Esophagus squamous epithelium (tissue), 5 donors: ENCODE results near the gene CNTNAP2. TPM values are rescaled to one million over a fixed set of nuclear protein-coding genes. Genes with fewer than 3 reads are reported as not detected.

Source experiments
- DNase-seq: peaks from one replicate; lab custom pipeline; 2025; lab: John Stamatoyannopoulos, UW
- H3K27ac ChIP-seq, 4 donors: fragments of 200-600 bp; sonication (generic); one replicate each; pipeline ENCODE4 v1.5.1; 2016 to 2019; ENCODE audit warnings: mild to moderate bottlenecking in 1 of 4
- H3K27me3 ChIP-seq, 4 donors: fragments of 200-600 bp; sonication (generic); 1 replicate in 3 of 4; 2 replicates in 1 of 4; pipeline versions ENCODE4 v1.5.1 to v1.6.0; 2017 to 2021; ENCODE audit warnings: antibody characterized with exemption in 1 of 4
- H3K36me3 ChIP-seq, 3 donors: fragments of 200-600 bp; sonication (generic); one replicate each; pipeline ENCODE4 v1.5.1; 2016 to 2019
- H3K4me1 ChIP-seq, 3 donors: fragments of 200-600 bp; sonication (generic); one replicate each; pipeline ENCODE4 v1.5.1; 2017 to 2019
- H3K4me3 ChIP-seq, 4 donors: fragments of 200-600 bp; sonication (generic); 1 replicate in 3 of 4; 2 replicates in 1 of 4; pipeline ENCODE4 v1.5.1; 2016 to 2019; ENCODE audit warnings: mild to moderate bottlenecking in 2 of 4, moderate library complexity in 1 of 4
- H3K9me3 ChIP-seq, 3 donors: fragments of 200-600 bp; sonication (generic); one replicate each; pipeline ENCODE4 v1.5.1; 2016 to 2019
- CTCF ChIP-seq, 6 experiments: fragments of 450-650 bp in 4 of 6; fragments of 200-600 bp in 2 of 6; sonication (generic) in 2 of 6; IDR thresholded peaks; one replicate each; pipeline ENCODE4 v1.5.1; 2016 to 2019; ENCODE audit warnings: antibody characterized with exemption in 6 of 6, mild to moderate bottlenecking in 4 of 6, moderate library complexity in 4 of 6
- POLR2A ChIP-seq, 4 donors: fragments of 450-650 bp; IDR thresholded peaks; one replicate each; pipeline ENCODE4 v1.6.1; 2017; ENCODE audit warnings: antibody characterized with exemption in 4 of 4, mild to moderate bottlenecking in 4 of 4, moderate library complexity in 3 of 4
- WGBS, 2 donors: methylation state at CpG; one replicate each; pipeline ENCODE4 v1.1.5; 2018; 5-methylcytosine and 5-hydroxymethylcytosine counted together
- intact Hi-C: fragments of 100-400 bp; cut with DNase I; formaldehyde crosslinking; loops from one replicate; pipeline ENCODE4 v1.15.0; 2022
- total RNA-seq, 4 donors: library from RNA; depleted of rRNA; stranded (reverse); fragments of >200 nt; gene quantifications; one replicate each; pipeline ENCODE4 v1.1.0, GENCODE V29; 2016
- donor health status: DM: yes; HTN: yes; CAD: no.

Gene CNTNAP2
- total RNA-seq, 4 donors from 2014 or later = 0.95 to 2.3 (median 1.2) TPM

GRCh38 chr7:146115548-146115850, 1.1 kb upstream of the CNTNAP2 start:
- TF ChIP-seq POLR2A (IDR thresholded peaks at IDR 0.05) = no peak
- no peak for TF ChIP-seq CTCF (IDR thresholded peaks at IDR 0.05)
- Histone ChIP-seq H3K4me1 (peaks cover 0 to 17% (median 7%) of the 10 kb centered on the region in 3 donors), H3K27ac (no peak overlapping the region), H3K4me3 (peak overlapping the region in 2 of 4 donors; percentile 39 to 55), H3K36me3 (no peaks in the 10 kb centered on the region), H3K9me3 (no peaks in the 10 kb centered on the region), H3K27me3 (peaks cover 0 to 35% (median 0%) of the 10 kb centered on the region in 4 donors)
- DNase-seq = no peak
- 31 to 36% methylated on average over 7 to 8 of the region's 15 CpGs for WGBS, 2 donors
- intact Hi-C loops = no loop called here

DNA sequence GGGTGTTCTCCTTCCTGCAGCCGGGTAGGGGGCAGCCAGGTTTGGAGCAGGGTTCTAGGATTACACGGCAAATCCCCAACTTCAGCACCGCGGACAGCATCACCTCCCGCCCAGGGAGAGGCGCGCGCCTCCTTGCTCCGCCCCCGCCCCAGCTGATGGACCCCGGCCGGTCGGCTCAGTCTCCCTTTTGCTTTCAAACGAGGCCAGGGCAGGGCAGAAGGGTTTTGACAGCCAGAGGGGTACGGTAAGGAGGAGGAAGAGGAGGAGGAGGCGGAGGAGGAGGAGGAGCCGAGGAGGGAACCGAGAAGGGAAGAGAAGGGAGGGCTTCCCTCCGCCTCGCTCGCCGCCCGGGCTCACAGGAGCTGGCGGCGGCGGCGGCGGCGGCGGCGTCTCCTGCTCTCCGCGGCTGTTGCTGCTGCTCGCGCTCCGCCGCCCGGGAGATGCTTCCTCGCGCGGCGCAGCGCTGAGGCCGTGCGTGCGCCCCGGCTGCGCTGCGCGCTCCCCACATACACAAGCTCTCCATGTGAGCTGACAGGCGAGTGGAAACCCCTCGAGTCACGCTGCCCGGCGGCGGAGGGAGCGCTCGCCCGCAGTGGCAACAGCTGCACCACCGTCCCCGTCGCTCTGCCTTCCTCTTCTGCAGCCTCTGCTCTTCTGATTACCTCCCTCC, 615 bp upstream of the CNTNAP2 start:
- TF ChIP-seq CTCF (IDR thresholded peaks at IDR 0.05) (no peak), POLR2A (IDR thresholded peaks at IDR 0.05) (no peak)
- no peaks in the 10 kb centered on the region for H3K9me3 ChIP-seq
- H3K27ac ChIP-seq = no peak overlapping the region
- DNase-seq = no peak
- no peaks in the 10 kb centered on the region for H3K36me3 ChIP-seq
- intact Hi-C loops = no loop called here
- WGBS, 2 donors = 2 to 8% methylated on average over 11 to 23 of the region's 62 CpGs
- H3K27me3 ChIP-seq = peaks cover 0 to 35% (median 0%) of the 10 kb centered on the region in 4 donors
- peak overlapping the region in 3 of 4 donors; percentile 26 to 55 (median 39) for H3K4me3 ChIP-seq
- H3K4me1 ChIP-seq = peaks cover 0 to 17% (median 7%) of the 10 kb centered on the region in 3 donors

DNA sequence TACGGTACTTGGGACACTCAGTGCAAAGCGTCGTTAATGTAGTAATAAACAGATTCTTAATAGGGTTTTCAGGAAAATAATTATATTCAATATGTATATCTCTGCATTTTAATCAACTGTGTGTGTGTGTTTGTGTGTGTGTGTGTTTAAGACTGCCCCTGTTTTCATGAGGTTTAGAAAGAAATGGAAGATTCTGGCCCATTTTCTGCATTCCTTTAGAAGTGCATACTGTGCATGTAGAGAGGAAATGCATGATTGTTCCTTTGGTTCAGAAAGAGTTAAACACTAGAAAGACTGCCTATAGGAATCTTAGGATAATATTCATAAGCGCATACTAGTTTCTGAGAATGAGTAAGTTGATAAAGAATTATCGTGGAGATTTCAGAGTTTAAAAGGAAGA, 975 bp downstream of the CNTNAP2 start:
- TF ChIP-seq CTCF (IDR thresholded peaks at IDR 0.05) (no peak), POLR2A (IDR thresholded peaks at IDR 0.05) (no peak)
- H3K27ac ChIP-seq = no peak overlapping the region
- no peak for DNase-seq
- H3K36me3 ChIP-seq = no peaks in the 10 kb centered on the region
- H3K27me3 ChIP-seq = peaks cover 0 to 35% (median 0%) of the 10 kb centered on the region in 4 donors
- WGBS, 2 donors = 47 to 51% methylated on average over 5 of the region's 5 CpGs
- no peaks in the 10 kb centered on the region for H3K9me3 ChIP-seq
- no peak overlapping the region for H3K4me3 ChIP-seq
- H3K4me1 ChIP-seq = peaks cover 0 to 17% (median 7%) of the 10 kb centered on the region in 3 donors
- intact Hi-C loops = no loop called here

- Histone ChIP-seq H3K36me3 (no peaks in the 10 kb centered on the region), H3K9me3 (no peaks in the 10 kb centered on the region), H3K27me3 (peaks cover 0 to 35% (median 0%) of the 10 kb centered on the region in 4 donors), H3K4me1 (peaks cover 0 to 17% (median 7%) of the 10 kb centered on the region in 3 donors), H3K27ac (no peak overlapping the region), H3K4me3 (no peak overlapping the region)
- TF ChIP-seq POLR2A (IDR thresholded peaks at IDR 0.05) (no peak), CTCF (IDR thresholded peaks at IDR 0.05) (no peak)
- no peak for DNase-seq
- 62 to 73% methylated on average over 1 of the region's 1 CpG for WGBS, 2 donors
- intact Hi-C loops = no loop called here
These were observed 2.4 kb downstream of the CNTNAP2 start for GRCh38 chr7:146119002-146119401.

DNA sequence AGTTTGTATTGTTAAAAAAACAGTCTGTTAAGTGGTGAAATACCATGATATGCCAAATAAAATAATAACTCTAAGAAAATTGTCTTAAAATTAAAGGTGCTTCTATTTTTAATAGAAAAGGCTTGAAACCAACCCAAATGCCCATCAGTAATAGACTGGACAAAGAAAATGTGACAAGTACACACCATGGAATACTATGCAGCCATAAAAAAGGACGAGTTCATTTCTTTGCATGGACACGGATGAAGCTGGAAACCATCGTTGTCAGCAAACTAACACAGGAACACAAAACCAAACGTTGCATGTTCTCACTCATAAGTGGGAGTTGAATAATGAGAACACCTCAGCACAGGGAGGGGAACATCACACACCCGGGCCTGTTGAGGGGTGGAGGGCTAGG, 7.1 kb downstream of the CNTNAP2 start:
- Histone ChIP-seq H3K9me3 (no peaks in the 10 kb centered on the region), H3K27me3 (peaks cover 0 to under 1% (median 0%) of the 10 kb centered on the region in 4 donors), H3K36me3 (no peaks in the 10 kb centered on the region), H3K27ac (no peak overlapping the region), H3K4me1 (no peaks in the 10 kb centered on the region), H3K4me3 (no peak overlapping the region)
- no peak for DNase-seq
- WGBS, 2 donors = 61 to 78% methylated on average over 5 of the region's 5 CpGs
- TF ChIP-seq CTCF (IDR thresholded peaks at IDR 0.05) = no peak
- TF ChIP-seq POLR2A (IDR thresholded peaks at IDR 0.05) = no peak
- intact Hi-C loops = no loop called here
